ENCODE results near the gene EGFLAM. TPM values are rescaled to one million over a fixed set of nuclear protein-coding genes. Genes with fewer than 3 reads are reported as not detected.

Gene EGFLAM
- total RNA-seq, 4 donors from 2014 or later: 21.8 to 194 (median 46.7) TPM

- no peak for TF ChIP-seq CTCF (IDR thresholded peaks at IDR 0.05; ENCODE audit: low read depth)
Observed at GRCh38 chr5:38424148-38425060, 166.0 kb downstream of the EGFLAM start.

- no peak for TF ChIP-seq CTCF (IDR thresholded peaks at IDR 0.05; ENCODE audit: low read depth)
Observed at GRCh38 chr5:38426490-38426889, 168.1 kb downstream of the EGFLAM start.

DNA sequence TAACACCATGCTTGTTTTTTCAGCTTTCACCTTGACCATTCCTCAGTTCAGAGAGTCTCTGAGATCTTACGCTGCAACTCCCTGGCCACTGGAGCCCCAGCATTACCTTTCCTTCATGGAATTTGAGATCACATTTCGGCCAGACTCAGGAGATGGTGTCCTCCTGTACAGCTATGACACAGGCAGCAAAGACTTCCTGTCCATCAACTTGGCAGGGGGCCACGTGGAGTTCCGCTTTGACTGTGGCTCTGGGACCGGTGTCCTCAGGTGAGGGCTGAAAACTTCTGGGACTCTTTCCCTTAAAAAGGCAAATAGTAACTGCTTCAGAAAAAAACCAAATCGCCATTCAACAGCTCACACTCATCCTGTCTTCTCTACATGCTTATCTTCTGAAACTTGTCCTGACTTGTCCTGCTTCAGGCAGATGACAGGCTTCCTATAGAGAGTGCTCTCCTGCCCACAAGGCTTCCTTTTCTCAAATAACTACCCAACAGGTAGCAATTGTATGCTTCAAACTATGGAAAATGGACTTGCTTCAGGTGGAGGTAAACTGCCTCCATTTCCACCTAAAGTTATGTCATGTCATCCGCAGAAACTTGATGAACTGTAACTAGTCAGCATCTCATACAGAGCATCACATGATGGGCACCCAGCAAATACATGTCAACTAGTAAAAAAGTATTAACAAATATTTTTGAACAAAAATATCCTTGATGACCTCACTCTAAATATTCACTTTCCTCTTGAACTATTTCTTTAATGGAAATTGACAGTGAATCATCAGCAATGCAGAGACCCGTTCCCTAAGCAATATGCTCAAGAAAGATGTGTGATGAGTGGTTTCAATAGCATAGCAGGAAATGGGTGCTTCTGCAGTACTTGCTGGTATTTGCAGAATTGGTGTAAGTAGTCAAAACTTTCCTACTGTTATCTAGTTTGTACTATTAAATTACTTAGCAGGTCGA lies 168.9 kb downstream of the EGFLAM start:
- TF ChIP-seq CTCF (IDR thresholded peaks at IDR 0.05; ENCODE audit: low read depth): no peak

DNA sequence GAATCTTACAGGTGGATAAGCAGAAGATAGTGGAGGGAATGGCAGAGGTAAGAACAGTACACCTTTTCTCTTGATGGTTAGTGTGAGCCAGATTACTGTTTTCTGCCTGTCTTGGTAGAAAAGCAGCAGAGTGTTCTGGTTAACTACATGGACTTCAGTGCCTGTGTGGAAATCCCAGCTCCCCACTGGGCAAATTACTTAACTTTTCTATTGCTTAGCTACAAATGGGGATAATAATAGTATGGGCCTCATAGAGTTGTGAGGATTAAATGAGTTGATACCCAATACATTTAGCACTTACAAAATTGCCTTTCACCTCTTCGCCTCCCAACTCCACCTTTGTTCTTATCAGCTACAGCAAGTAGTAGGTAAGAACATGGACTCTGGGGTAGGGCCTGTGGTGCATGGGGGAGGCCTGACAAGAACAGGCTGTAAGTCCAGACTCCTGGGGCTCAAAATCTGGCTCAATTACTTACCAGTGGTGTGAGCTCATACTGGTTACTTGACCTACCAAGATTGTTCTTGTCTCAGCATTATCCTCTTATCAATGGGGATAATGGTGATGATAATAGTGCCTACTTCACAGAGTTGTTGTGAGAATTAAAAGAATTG lies 173.0 kb downstream of the EGFLAM start:
- TF ChIP-seq CTCF (IDR thresholded peaks at IDR 0.05; ENCODE audit: low read depth): no peak

GRCh38 chr5:38433160-38433861 lies 175.0 kb downstream of the EGFLAM start:
- no peak for TF ChIP-seq CTCF (IDR thresholded peaks at IDR 0.05; ENCODE audit: low read depth)

DNA sequence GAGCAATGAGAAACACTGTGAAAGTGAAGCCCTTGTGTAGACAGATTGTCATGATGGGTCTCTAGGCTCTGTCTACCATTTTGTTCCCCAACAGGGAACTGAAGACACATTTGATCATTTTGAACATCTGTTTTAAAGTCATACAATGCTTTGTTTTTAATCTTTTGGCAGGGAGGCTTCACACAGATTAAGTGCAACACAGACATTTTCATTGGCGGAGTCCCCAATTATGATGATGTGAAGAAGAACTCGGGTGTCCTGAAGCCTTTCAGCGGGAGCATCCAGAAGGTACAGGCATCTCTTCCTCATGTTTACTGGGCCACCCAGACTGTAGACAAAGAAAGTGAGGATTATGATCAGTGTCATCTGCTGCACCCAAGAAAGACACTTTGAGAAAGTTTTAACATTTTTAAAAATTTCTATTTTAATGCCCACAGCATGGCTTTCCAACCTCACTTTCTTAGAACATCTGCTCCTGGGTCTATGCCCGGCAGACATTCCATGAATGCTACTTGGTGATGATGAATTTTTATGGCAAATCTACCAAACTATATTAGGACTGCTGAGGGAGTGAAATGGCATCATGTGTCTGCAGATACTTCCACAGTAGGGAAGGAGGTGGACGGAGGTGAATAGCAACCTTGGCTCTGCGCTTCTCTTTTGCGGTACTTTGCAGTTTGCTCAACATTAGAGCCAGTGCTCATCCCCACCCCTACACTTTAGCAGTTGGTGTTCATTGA lies 176.8 kb downstream of the EGFLAM start:
- TF ChIP-seq CTCF (IDR thresholded peaks at IDR 0.05; ENCODE audit: low read depth): no peak
